Neural cell (in vitro differentiated cells): ENCODE measurements around the gene NFASC. TPM values are rescaled to one million over a fixed set of nuclear protein-coding genes. Genes with fewer than 3 reads are reported as not detected.

Source experiments
- H2AFZ ChIP-seq: fragments of 200-600, 300-800 bp; sonication (generic), shearing (Covaris generic); 2 replicates; pipeline ENCODE4 v1.6.0; 2014; ENCODE audit warnings: low read depth, mild to moderate bottlenecking, antibody characterized with exemption, low read length, moderate library complexity
- H3F3A ChIP-seq: fragments of 200-600 bp; shearing (Covaris generic); 2 replicates; pipeline ENCODE4 v1.6.1; 2016; ENCODE audit warnings: mild to moderate bottlenecking, moderate library complexity, mixed read lengths, antibody characterized with exemption, low read length; ENCODE audit not compliant: insufficient read depth, poor library complexity, severe bottlenecking
- H3K27ac ChIP-seq: fragments of 200-600, 300-800 bp; sonication (generic), shearing (Covaris generic); 2 replicates; pipeline ENCODE4 v1.5.1; 2014; ENCODE audit warnings: mild to moderate bottlenecking, low read length, moderate library complexity
- H3K27me3 ChIP-seq: fragments of 300-800, 200-600 bp; sonication (generic), shearing (Covaris generic); 2 replicates; pipeline ENCODE4 v1.6.0; 2014; ENCODE audit warnings: mild to moderate bottlenecking, low read depth, low read length, moderate library complexity; ENCODE audit not compliant: insufficient read depth
- H3K36me3 ChIP-seq: fragments of 300-800, 200-600 bp; sonication (generic), shearing (Covaris generic); 2 replicates; pipeline ENCODE4 v1.5.1; 2014; ENCODE audit warnings: mild to moderate bottlenecking, antibody characterized with exemption, low read length, moderate library complexity; ENCODE audit not compliant: insufficient read depth
- H3K4me2 ChIP-seq: fragments of 300-800, 200-600 bp; sonication (generic), shearing (Covaris generic); 2 replicates; pipeline ENCODE4 v1.6.0; 2014; ENCODE audit warnings: mild to moderate bottlenecking, low read length
- H3K4me3 ChIP-seq: fragments of 300-800, 200-600 bp; sonication (generic), shearing (Covaris generic); 2 replicates; pipeline ENCODE4 v1.5.1; 2014; ENCODE audit warnings: mild to moderate bottlenecking, low read length, moderate library complexity
- H3K79me2 ChIP-seq: fragments of 200-600 bp; shearing (Covaris generic); replicated peaks from 2 replicates; pipeline ENCODE4 v1.6.0; 2014; ENCODE audit warnings: mild to moderate bottlenecking, low read length, moderate library complexity; ENCODE audit not compliant: insufficient read depth
- H3K9ac ChIP-seq: fragments of 300-800, 200-600 bp; sonication (generic), shearing (Covaris generic); 2 replicates; pipeline ENCODE4 v1.6.1; 2016; ENCODE audit warnings: mild to moderate bottlenecking, low read length, mixed read lengths
- H3K9me2 ChIP-seq: fragments of 200-600 bp; shearing (Covaris generic); 2 replicates; pipeline ENCODE4 v1.6.1; 2016; ENCODE audit warnings: mild to moderate bottlenecking, low read length, mixed read lengths; ENCODE audit not compliant: insufficient read depth
- H3K9me3 ChIP-seq: fragments of 200-600, 300-800 bp; sonication (generic), shearing (Covaris generic); 2 replicates; pipeline ENCODE4 v1.6.1; 2016; ENCODE audit warnings: mild to moderate bottlenecking, mixed run types, low read length, moderate library complexity, mixed read lengths
- H4K20me1 ChIP-seq: fragments of 200-600 bp; shearing (Covaris generic); 2 replicates; pipeline ENCODE4 v1.6.1; 2016; ENCODE audit warnings: mild to moderate bottlenecking, mixed run types; ENCODE audit not compliant: insufficient read depth
- EP300 ChIP-seq: fragments of 450-650 bp; conservative IDR thresholded peaks from 2 replicates; pipeline ENCODE4 v1.6.1; 2014; ENCODE audit warnings: antibody characterized with exemption, mild to moderate bottlenecking, moderate library complexity; ENCODE audit not compliant: poor library complexity, severe bottlenecking
- EZH2 ChIP-seq: fragments of 200-600, 300-800 bp; shearing (Covaris generic), sonication (generic); IDR thresholded peaks from 2 replicates; pipeline ENCODE4 v1.6.1; 2014; ENCODE audit warnings: antibody characterized with exemption, low read length, borderline replicate concordance, mild to moderate bottlenecking; ENCODE audit not compliant: insufficient read depth, poor library complexity, severe bottlenecking
- MXI1 ChIP-seq: fragments of 450-650 bp; conservative IDR thresholded peaks from 2 replicates; pipeline ENCODE4 v1.6.1; 2014; ENCODE audit warnings: antibody characterized with exemption, mild to moderate bottlenecking; ENCODE audit not compliant: poor library complexity, severe bottlenecking
- POLR2AphosphoS5 ChIP-seq: IDR thresholded peaks from 2 replicates; pipeline ENCODE4 v1.6.1; 2012
- RAD21 ChIP-seq: fragments of 450-650 bp; conservative IDR thresholded peaks from 2 replicates; pipeline ENCODE4 v1.6.1; 2014; ENCODE audit warnings: antibody characterized with exemption, mild to moderate bottlenecking, moderate library complexity
- SMC3 ChIP-seq: fragments of 450-650 bp; conservative IDR thresholded peaks from 2 replicates; pipeline ENCODE4 v1.6.1; 2014; ENCODE audit warnings: antibody characterized with exemption, mild to moderate bottlenecking, moderate library complexity; ENCODE audit not compliant: poor library complexity
- TAF1 ChIP-seq: IDR thresholded peaks from 2 replicates; pipeline ENCODE4 v1.6.1; 2012; ENCODE audit warnings: low read depth
- polyA plus RNA-seq: library from polyadenylated mRNA; depleted of rRNA; stranded (reverse); fragments of >200 nt; gene quantifications from 2 replicates; pipeline ENCODE4 v1.2.3, GENCODE V29; 2014
- TF ChIP-seq, protein P1 (sequence below): fragments of 450-650 bp; IDR thresholded peaks from 2 replicates; pipeline ENCODE4 v1.5.1; 2014; ENCODE audit warnings: antibody characterized with exemption, mild to moderate bottlenecking, moderate library complexity; ENCODE audit not compliant: poor library complexity, severe bottlenecking
- TF ChIP-seq, protein P2 (sequence below): IDR thresholded peaks from 2 replicates; pipeline ENCODE4 v1.6.1; 2012; ENCODE audit warnings: borderline replicate concordance

The NFASC gene
- polyA plus RNA-seq, 1 donor from 2014 or later, result 23.9 TPM

DNA sequence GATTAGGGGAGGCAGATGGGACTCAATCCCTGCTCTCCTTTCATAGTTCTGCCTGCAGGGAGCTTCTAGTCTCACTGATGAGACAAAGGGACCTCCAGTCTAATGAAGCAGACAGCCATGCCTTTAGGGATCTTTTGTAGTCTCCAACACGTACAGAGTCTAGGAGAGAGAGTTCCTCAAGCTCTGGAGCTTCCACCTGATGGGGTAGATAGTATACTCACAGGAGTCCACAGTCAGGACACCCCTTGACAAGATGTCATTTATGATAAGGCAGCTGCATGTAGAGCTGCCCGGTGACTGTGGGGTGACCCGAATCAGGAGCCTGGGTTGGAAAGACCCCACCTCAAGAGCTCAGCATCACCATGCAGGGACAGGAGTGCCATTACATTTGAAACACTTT lies 117.0 kb downstream of the NFASC start:
- Histone ChIP-seq H3K36me3 (peaks cover 4% of the 10 kb centered on the region), H2AFZ (no peak overlapping the region), H3K27ac (no peak overlapping the region), H3K9me2 (no peaks in the 10 kb centered on the region), H3K9ac (no peak overlapping the region), H3F3A (no peaks in the 10 kb centered on the region), H3K27me3 (no peaks in the 10 kb centered on the region), H3K79me2 (no peaks in the 10 kb centered on the region), H4K20me1 (no peaks in the 10 kb centered on the region), H3K9me3 (no peaks in the 10 kb centered on the region), H3K4me3 (no peak overlapping the region), H3K4me2 (no peak overlapping the region)
- TF ChIP-seq, protein P1, sequence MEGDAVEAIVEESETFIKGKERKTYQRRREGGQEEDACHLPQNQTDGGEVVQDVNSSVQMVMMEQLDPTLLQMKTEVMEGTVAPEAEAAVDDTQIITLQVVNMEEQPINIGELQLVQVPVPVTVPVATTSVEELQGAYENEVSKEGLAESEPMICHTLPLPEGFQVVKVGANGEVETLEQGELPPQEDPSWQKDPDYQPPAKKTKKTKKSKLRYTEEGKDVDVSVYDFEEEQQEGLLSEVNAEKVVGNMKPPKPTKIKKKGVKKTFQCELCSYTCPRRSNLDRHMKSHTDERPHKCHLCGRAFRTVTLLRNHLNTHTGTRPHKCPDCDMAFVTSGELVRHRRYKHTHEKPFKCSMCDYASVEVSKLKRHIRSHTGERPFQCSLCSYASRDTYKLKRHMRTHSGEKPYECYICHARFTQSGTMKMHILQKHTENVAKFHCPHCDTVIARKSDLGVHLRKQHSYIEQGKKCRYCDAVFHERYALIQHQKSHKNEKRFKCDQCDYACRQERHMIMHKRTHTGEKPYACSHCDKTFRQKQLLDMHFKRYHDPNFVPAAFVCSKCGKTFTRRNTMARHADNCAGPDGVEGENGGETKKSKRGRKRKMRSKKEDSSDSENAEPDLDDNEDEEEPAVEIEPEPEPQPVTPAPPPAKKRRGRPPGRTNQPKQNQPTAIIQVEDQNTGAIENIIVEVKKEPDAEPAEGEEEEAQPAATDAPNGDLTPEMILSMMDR, result no peak
- TF ChIP-seq RAD21 (no peak), POLR2AphosphoS5 (no peak), MXI1 (no peak), EZH2 (no peak), TAF1 (no peak), EP300 (no peak), SMC3 (no peak)
- TF ChIP-seq, protein P2, sequence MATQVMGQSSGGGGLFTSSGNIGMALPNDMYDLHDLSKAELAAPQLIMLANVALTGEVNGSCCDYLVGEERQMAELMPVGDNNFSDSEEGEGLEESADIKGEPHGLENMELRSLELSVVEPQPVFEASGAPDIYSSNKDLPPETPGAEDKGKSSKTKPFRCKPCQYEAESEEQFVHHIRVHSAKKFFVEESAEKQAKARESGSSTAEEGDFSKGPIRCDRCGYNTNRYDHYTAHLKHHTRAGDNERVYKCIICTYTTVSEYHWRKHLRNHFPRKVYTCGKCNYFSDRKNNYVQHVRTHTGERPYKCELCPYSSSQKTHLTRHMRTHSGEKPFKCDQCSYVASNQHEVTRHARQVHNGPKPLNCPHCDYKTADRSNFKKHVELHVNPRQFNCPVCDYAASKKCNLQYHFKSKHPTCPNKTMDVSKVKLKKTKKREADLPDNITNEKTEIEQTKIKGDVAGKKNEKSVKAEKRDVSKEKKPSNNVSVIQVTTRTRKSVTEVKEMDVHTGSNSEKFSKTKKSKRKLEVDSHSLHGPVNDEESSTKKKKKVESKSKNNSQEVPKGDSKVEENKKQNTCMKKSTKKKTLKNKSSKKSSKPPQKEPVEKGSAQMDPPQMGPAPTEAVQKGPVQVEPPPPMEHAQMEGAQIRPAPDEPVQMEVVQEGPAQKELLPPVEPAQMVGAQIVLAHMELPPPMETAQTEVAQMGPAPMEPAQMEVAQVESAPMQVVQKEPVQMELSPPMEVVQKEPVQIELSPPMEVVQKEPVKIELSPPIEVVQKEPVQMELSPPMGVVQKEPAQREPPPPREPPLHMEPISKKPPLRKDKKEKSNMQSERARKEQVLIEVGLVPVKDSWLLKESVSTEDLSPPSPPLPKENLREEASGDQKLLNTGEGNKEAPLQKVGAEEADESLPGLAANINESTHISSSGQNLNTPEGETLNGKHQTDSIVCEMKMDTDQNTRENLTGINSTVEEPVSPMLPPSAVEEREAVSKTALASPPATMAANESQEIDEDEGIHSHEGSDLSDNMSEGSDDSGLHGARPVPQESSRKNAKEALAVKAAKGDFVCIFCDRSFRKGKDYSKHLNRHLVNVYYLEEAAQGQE, result no peak

DNA sequence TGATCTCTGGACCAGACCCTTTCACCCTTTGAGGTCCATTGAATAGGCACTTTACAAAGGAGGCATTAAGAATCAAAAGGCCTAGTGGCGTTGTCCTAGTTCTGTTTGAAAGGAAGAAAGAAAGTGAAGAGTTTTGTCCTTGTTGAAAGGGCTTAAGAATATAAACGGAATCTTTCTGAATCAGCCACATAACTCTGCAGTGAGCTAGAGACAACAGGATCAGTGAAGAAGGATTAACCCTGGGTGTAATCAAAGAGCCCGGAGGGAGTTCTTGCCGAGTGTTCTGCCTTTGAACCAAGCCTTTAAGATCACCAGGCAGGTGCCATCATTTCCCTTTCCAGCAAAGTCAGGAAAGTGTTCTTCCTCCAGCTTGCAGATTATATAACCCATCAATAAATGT lies 117.5 kb downstream of the NFASC start:
- no peaks in the 10 kb centered on the region for H3K79me2 ChIP-seq
- H4K20me1 ChIP-seq, result no peaks in the 10 kb centered on the region
- H3K4me3 ChIP-seq, result no peak overlapping the region
- no peaks in the 10 kb centered on the region for H3K9me2 ChIP-seq
- no peak overlapping the region for H3K9ac ChIP-seq
- no peak overlapping the region for H3K27ac ChIP-seq
- H3K9me3 ChIP-seq, result no peaks in the 10 kb centered on the region
- H3K4me2 ChIP-seq, result no peak overlapping the region
- no peaks in the 10 kb centered on the region for H3K27me3 ChIP-seq
- TF ChIP-seq MXI1 (no peak), SMC3 (no peak), POLR2AphosphoS5 (no peak), EP300 (no peak), EZH2 (no peak), TAF1 (no peak), RAD21 (no peak)
- TF ChIP-seq, protein P2, result no peak
- TF ChIP-seq, protein P1, result no peak
- no peak overlapping the region for H2AFZ ChIP-seq
- H3K36me3 ChIP-seq, result peaks cover 4% of the 10 kb centered on the region
- H3F3A ChIP-seq, result no peaks in the 10 kb centered on the region
